Measurements from ENCODE around the gene TMEM255B. TPM values are rescaled to one million over a fixed set of nuclear protein-coding genes. Genes with fewer than 3 reads are reported as not detected.
"Not testable (repeated sequence)": the region's sequence is repeated elsewhere in the genome, so short reads cannot be mapped to it uniquely, and the experiment has no call there.

The TMEM255B gene
- polyA plus RNA-seq, 1 donor (not counting 4 experiments of a cell fraction or from before 2014, with no cell fraction given): 7.6 TPM

GRCh38 chr13:113827021-113827420 lies 68.0 kb downstream of the TMEM255B start:
- Histone ChIP-seq H3K36me3 (ENCODE audit: control insufficient read depth in 2 of 2, extremely low read depth in 1 of 2, insufficient read depth in 2 of 2, low read length in 2 of 2) (peaks cover 40 to 44% of the 10 kb centered on the region in 2 experiments), H4K20me1 (ENCODE audit: control insufficient read depth, extremely low read depth, insufficient read depth, low read length) (peaks cover under 1% of the 10 kb centered on the region), H3K4me3 (ENCODE audit: control insufficient read depth in 2 of 3, extremely low read depth in 1 of 3, insufficient read depth in 2 of 3, low read depth in 1 of 3, low read length in 3 of 3) (no peak overlapping the region), H3K9ac (ENCODE audit: control insufficient read depth, extremely low read depth, insufficient read depth, low read length) (no peak overlapping the region), H2AFZ (ENCODE audit: control insufficient read depth, low read length) (no peak overlapping the region), H3K79me2 (ENCODE audit: control insufficient read depth, insufficient read depth, low read length) (peaks cover 18% of the 10 kb centered on the region), H3K27ac (ENCODE audit: control insufficient read depth, insufficient read depth, low read length) (no peak overlapping the region), H3K4me2 (ENCODE audit: control insufficient read depth, extremely low read depth, insufficient read depth, low read depth, low read length) (no peak overlapping the region), H3K9me3 (ENCODE audit: control insufficient read depth, low read depth, low read length) (no peaks in the 10 kb centered on the region), H3K27me3 (ENCODE audit: control insufficient read depth, extremely low read depth, insufficient read depth, low read length) (no peaks in the 10 kb centered on the region), H3K4me1 (ENCODE audit: control insufficient read depth, extremely low read depth, insufficient read depth, low read length) (peaks cover 7% of the 10 kb centered on the region), H3K9me1 (ENCODE audit: control insufficient read depth, extremely low read depth, insufficient read depth, low read length) (no peaks in the 10 kb centered on the region)
- dilution Hi-C loops (cut with MboI; ENCODE audit: extremely low pct_ligation_motif_present, low sequenced_read_pairs): no loop called here
- no peak for TF ChIP-seq CTCF (optimal IDR thresholded peaks at IDR 0.05 in 1 of 3, IDR thresholded peaks at IDR 0.05 in 1 of 3, conservative IDR thresholded peaks at IDR 0.05 in 1 of 3; ENCODE audit: extremely low read depth in 1 of 3, insufficient read depth in 2 of 3, low read length in 3 of 3)
- TF ChIP-seq EZH2 (IDR thresholded peaks at IDR 0.05; ENCODE audit: low read length): no peak
- DNase-seq (ENCODE audit: low read depth, low spot score) (no peak), FAIRE-seq (no peak)

- Histone ChIP-seq H3K9me3 (ENCODE audit: control insufficient read depth, low read depth, low read length) (no peaks in the 10 kb centered on the region), H3K4me3 (ENCODE audit: control insufficient read depth in 2 of 3, extremely low read depth in 1 of 3, insufficient read depth in 2 of 3, low read depth in 1 of 3, low read length in 3 of 3) (no peak overlapping the region)
- dilution Hi-C loops (cut with MboI; ENCODE audit: extremely low pct_ligation_motif_present, low sequenced_read_pairs): no loop called here
Observed at GRCh38 chr13:113828282-113828825, 69.3 kb downstream of the TMEM255B start.

GRCh38 chr13:113830426-113830950 lies 71.5 kb downstream of the TMEM255B start:
- H3K4me3 ChIP-seq (ENCODE audit: control insufficient read depth in 2 of 3, extremely low read depth in 1 of 3, insufficient read depth in 2 of 3, low read depth in 1 of 3, low read length in 3 of 3); H3K4me2 ChIP-seq (ENCODE audit: control insufficient read depth, extremely low read depth, insufficient read depth, low read depth, low read length); H4K20me1 ChIP-seq (ENCODE audit: control insufficient read depth, extremely low read depth, insufficient read depth, low read length); H3K27ac ChIP-seq (ENCODE audit: control insufficient read depth, insufficient read depth, low read length); H3K9ac ChIP-seq (ENCODE audit: control insufficient read depth, extremely low read depth, insufficient read depth, low read length); FAIRE-seq; dilution Hi-C loops (cut with MboI; ENCODE audit: extremely low pct_ligation_motif_present, low sequenced_read_pairs); H3K4me1 ChIP-seq (ENCODE audit: control insufficient read depth, extremely low read depth, insufficient read depth, low read length); H3K9me3 ChIP-seq (ENCODE audit: control insufficient read depth, low read depth, low read length); H3K27me3 ChIP-seq (ENCODE audit: control insufficient read depth, extremely low read depth, insufficient read depth, low read length); H3K9me1 ChIP-seq (ENCODE audit: control insufficient read depth, extremely low read depth, insufficient read depth, low read length); DNase-seq (ENCODE audit: low read depth, low spot score); H2AFZ ChIP-seq (ENCODE audit: control insufficient read depth, low read length): not testable (repeated sequence)
- H3K79me2 ChIP-seq (ENCODE audit: control insufficient read depth, insufficient read depth, low read length): peaks cover 27% of the 10 kb centered on the region
- H3K36me3 ChIP-seq (ENCODE audit: control insufficient read depth in 2 of 2, extremely low read depth in 1 of 2, insufficient read depth in 2 of 2, low read length in 2 of 2): peaks cover 44 to 55% of the 10 kb centered on the region in 2 experiments

More at GRCh38 chr13:113828282-113828825, 69.3 kb downstream of the TMEM255B start:
- no peak for FAIRE-seq
- Histone ChIP-seq H3K79me2 (ENCODE audit: control insufficient read depth, insufficient read depth, low read length) (peaks cover 20% of the 10 kb centered on the region), H3K27ac (ENCODE audit: control insufficient read depth, insufficient read depth, low read length) (no peak overlapping the region), H3K27me3 (ENCODE audit: control insufficient read depth, extremely low read depth, insufficient read depth, low read length) (no peaks in the 10 kb centered on the region), H3K9ac (ENCODE audit: control insufficient read depth, extremely low read depth, insufficient read depth, low read length) (no peak overlapping the region), H3K9me1 (ENCODE audit: control insufficient read depth, extremely low read depth, insufficient read depth, low read length) (no peaks in the 10 kb centered on the region), H3K36me3 (ENCODE audit: control insufficient read depth in 2 of 2, extremely low read depth in 1 of 2, insufficient read depth in 2 of 2, low read length in 2 of 2) (peaks cover 41 to 45% of the 10 kb centered on the region in 2 experiments), H3K4me2 (ENCODE audit: control insufficient read depth, extremely low read depth, insufficient read depth, low read depth, low read length) (no peak overlapping the region), H2AFZ (ENCODE audit: control insufficient read depth, low read length) (no peak overlapping the region), H3K4me1 (ENCODE audit: control insufficient read depth, extremely low read depth, insufficient read depth, low read length) (no peaks in the 10 kb centered on the region), H4K20me1 (ENCODE audit: control insufficient read depth, extremely low read depth, insufficient read depth, low read length) (no peaks in the 10 kb centered on the region)
- TF ChIP-seq CTCF (optimal IDR thresholded peaks at IDR 0.05 in 1 of 3, IDR thresholded peaks at IDR 0.05 in 1 of 3, conservative IDR thresholded peaks at IDR 0.05 in 1 of 3; ENCODE audit: extremely low read depth in 1 of 3, insufficient read depth in 2 of 3, low read length in 3 of 3): no peak
- TF ChIP-seq EZH2 (IDR thresholded peaks at IDR 0.05; ENCODE audit: low read length): no peak
- DNase-seq (ENCODE audit: low read depth, low spot score): no peak
